A549 (cell line): ENCODE measurements around the gene SCNN1A. TPM values are rescaled to one million over a fixed set of nuclear protein-coding genes. Genes with fewer than 3 reads are reported as not detected.
A peak's percentile ranks its signal among the peaks of the same experiment; 100 is the strongest.

Experiments used
- ATAC-seq, 2 experiments: fragments of 200-7000 bp in 1 of 2; fragments of >200 bp in 1 of 2; cut with Nextera tagmentation in 1 of 2; cut with Tn5 transposase in 1 of 2; 3 replicates each; pipeline versions ENCODE4 v1.8.0 to v1.9.1; 2018 to 2020; ENCODE audit warnings: mild to moderate bottlenecking in 1 of 2, moderate library complexity in 1 of 2
- CTCF ChIA-PET: fragments of 300-600 bp; sonication (Branson Sonifier 250); formaldehyde crosslinking; extraction: SDS; loops from one replicate; lab custom pipeline; 2021; ENCODE audit warnings: antibody characterized with exemption, inconsistent platforms; lab: Yijun Ruan, JAX
- POLR2A ChIA-PET: fragments of 350-600 bp; formaldehyde crosslinking; extraction: SDS; loops from one replicate; lab custom pipeline; 2021; ENCODE audit warnings: antibody characterized with exemption, inconsistent platforms; lab: Yijun Ruan, JAX
- DNase-seq, 2 experiments: peaks; one replicate each; pipeline versions ENCODE4 v3.0.0 to v3.0.0-alpha.2; 2011 to 2016; ENCODE audit warnings: low read depth in 1 of 2, low spot score in 1 of 2
- FAIRE-seq: peaks from 2 replicates; lab custom pipeline; 2011; peaks lifted over from hg19 to GRCh38; lab: Jason Lieb, UNC
- H3K27ac ChIP-seq, 2 experiments: fragments of >200 bp; sonication (Bioruptor Twin); formaldehyde crosslinking; 3 replicates each; pipeline ENCODE4 v1.5.1; 2016 to 2017
- H3K4me1 ChIP-seq: fragments of >200 bp; sonication (Bioruptor Twin); formaldehyde crosslinking; 3 replicates; pipeline ENCODE4 v1.6.1; 2016
- H3K4me2 ChIP-seq: fragments of >200 bp; sonication (Bioruptor Twin); formaldehyde crosslinking; 3 replicates; pipeline ENCODE4 v1.6.1; 2016
- H3K4me3 ChIP-seq: fragments of >200 bp; sonication (Bioruptor Twin); formaldehyde crosslinking; 3 replicates; pipeline ENCODE4 v1.5.1; 2016
- H3K9me3 ChIP-seq: fragments of >200 bp; sonication (Bioruptor Twin); formaldehyde crosslinking; 3 replicates; pipeline ENCODE4 v1.6.1; 2016
- BHLHE40 ChIP-seq: IDR thresholded peaks from 2 replicates; pipeline ENCODE4 v1.6.1; 2012; ENCODE audit warnings: low read depth, low read length, inconsistent platforms
- CBX2 ChIP-seq: fragments of 200-600 bp; sonication (generic); IDR thresholded peaks from 2 replicates; pipeline ENCODE4 v1.6.1; 2016; ENCODE audit warnings: low read depth, mild to moderate bottlenecking, borderline replicate concordance
- ESRRA ChIP-seq: fragments of 150-350 bp; IDR thresholded peaks from 2 replicates; pipeline ENCODE4 v1.6.1; 2014; ENCODE audit warnings: mild to moderate bottlenecking, low read length, borderline replicate concordance
- GATA3 ChIP-seq: IDR thresholded peaks from 2 replicates; pipeline ENCODE4 v1.6.1; 2012; ENCODE audit warnings: borderline replicate concordance
- HOXA7 ChIP-seq: fragments of 250-450 bp; sonication (Bioruptor Pico); IDR thresholded peaks from 2 replicates; pipeline ENCODE4 v1.5.0; 2020; ENCODE audit warnings: mild to moderate bottlenecking, moderate library complexity
- HOXB13 ChIP-seq: fragments of 250-450 bp; sonication (Bioruptor Pico); IDR thresholded peaks from 2 replicates; pipeline ENCODE4 v1.5.0; 2020; ENCODE audit warnings: low read depth, mild to moderate bottlenecking, moderate library complexity
- JUN ChIP-seq, 2 experiments: fragments of >200 bp; sonication (Bioruptor Twin); formaldehyde crosslinking; IDR thresholded peaks; 2 replicates in 1 of 2; 3 replicates in 1 of 2; pipeline ENCODE4 v1.6.1; 2016 to 2017
- POLR2A ChIP-seq: IDR thresholded peaks from 2 replicates; pipeline ENCODE4 v1.6.1; 2012; ENCODE audit warnings: mild to moderate bottlenecking, low read length
- RAD21 ChIP-seq, 2 experiments: fragments of >200 bp in 1 of 2; sonication (Bioruptor Twin) in 1 of 2; formaldehyde crosslinking in 1 of 2; IDR thresholded peaks in 1 of 2; conservative IDR thresholded peaks in 1 of 2; 2 replicates in 1 of 2; 3 replicates in 1 of 2; pipeline ENCODE4 v1.6.1; 2012 to 2018; ENCODE audit warnings: inconsistent platforms in 1 of 2
- RCOR1 ChIP-seq: fragments of 150-350 bp; IDR thresholded peaks from 2 replicates; pipeline ENCODE4 v1.6.1; 2014; ENCODE audit warnings: antibody characterized with exemption, low read length, low read depth
- TFCP2L1 ChIP-seq: fragments of 250-450 bp; sonication (Bioruptor Pico); IDR thresholded peaks from 2 replicates; pipeline ENCODE4 v1.5.0; 2021; ENCODE audit warnings: mild to moderate bottlenecking
- ZFP36 ChIP-seq: fragments of 450-650 bp; IDR thresholded peaks from 2 replicates; pipeline ENCODE4 v1.6.1; 2014; ENCODE audit warnings: borderline replicate concordance; ENCODE audit not compliant: partially characterized antibody
- ZNF302 ChIP-seq: fragments of 250-450 bp; sonication (Bioruptor Pico); IDR thresholded peaks from 2 replicates; pipeline ENCODE4 v1.9.0; 2021; ENCODE audit warnings: inconsistent platforms, mild to moderate bottlenecking, moderate library complexity
- WGBS: methylation state at CpG from one replicate; pipeline ENCODE4 v1.1.6; 2017; ENCODE audit errors: missing lambda C conversion rate; 5-methylcytosine and 5-hydroxymethylcytosine counted together
- polyA plus RNA-seq, 4 experiments: library from polyadenylated mRNA; depleted of rRNA in 3 of 4; stranded (reverse); fragments of >200 nt; fragmentation: RNase III in 1 of 4; extraction: RNeasy Plus Mini Kit Qiagen cat#74134 plus additional on column Dnase treatment in 1 of 4; gene quantifications; 2 replicates in 3 of 4; 3 replicates in 1 of 4; pipeline ENCODE4 v1.2.3, GENCODE V29; 2011 to 2017
- TF ChIP-seq, protein P1 (sequence below): fragments of >200 bp; sonication (Bioruptor Twin); formaldehyde crosslinking; IDR thresholded peaks from 3 replicates; pipeline ENCODE4 v1.5.1; 2016
- TF ChIP-seq, protein P2 (sequence below): IDR thresholded peaks from 2 replicates; pipeline ENCODE4 v1.6.1; 2012; ENCODE audit warnings: low read depth, borderline replicate concordance
- TF ChIP-seq, protein P3 (sequence below): fragments of 200-600 bp; sonication (generic); IDR thresholded peaks from 2 replicates; pipeline ENCODE4 v1.6.1; 2016; ENCODE audit warnings: antibody characterized with exemption, mild to moderate bottlenecking, moderate library complexity
- TF ChIP-seq, protein P4 (sequence below): fragments of >200 bp; sonication (Bioruptor Twin); formaldehyde crosslinking; IDR thresholded peaks from 3 replicates; pipeline ENCODE4 v1.6.1; 2016
- TF ChIP-seq, protein P5 (sequence below): IDR thresholded peaks from 2 replicates; pipeline ENCODE4 v1.6.1; 2012
- TF ChIP-seq, protein P6 (sequence below): IDR thresholded peaks from 2 replicates; pipeline ENCODE4 v1.6.1; 2012

The SCNN1A gene
- polyA plus RNA-seq, 2 of the 4 experiments (the other 2 are of a cell fraction), result 6.0 to 7.0 TPM

DNA sequence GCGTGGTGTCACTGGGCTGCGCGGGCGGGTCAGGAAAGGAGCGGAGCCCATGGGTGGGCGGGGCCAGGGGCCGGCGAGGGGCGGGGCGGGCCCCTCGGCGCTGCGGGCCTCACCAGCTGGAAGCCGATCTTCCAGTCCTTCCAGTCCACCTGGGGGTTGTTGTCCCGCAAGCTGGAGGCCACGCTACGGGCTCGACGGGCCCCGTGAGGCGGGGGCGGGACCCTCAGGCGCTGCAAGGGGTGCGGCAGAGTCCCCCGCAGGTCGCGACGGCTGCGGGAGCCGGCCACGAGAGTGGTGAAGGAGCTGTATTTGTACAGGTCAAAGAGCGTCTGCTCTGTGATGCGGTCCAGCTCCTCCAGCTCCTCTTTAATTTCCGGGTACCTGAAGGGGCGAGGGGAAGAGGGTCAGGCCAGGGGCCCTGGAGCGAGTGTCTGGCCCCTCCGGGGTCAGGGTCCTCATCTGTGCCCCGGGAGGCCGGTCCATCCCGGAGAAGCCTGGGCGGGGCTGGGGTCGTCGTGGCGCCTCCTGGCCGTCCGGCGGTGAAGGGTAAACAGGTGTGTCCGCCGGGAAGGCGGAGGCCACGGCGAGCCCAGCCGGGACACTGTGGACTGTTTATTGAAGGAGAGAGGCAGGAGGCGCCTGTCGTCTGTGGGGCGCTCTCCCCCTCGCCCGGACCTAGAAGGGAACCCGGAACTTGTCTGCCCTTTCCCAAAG is 11.9 kb downstream of the SCNN1A start:
- Histone ChIP-seq H3K4me3 (peak overlapping the region; percentile 65), H3K4me1 (peaks cover 54% of the 10 kb centered on the region), H3K27ac (peak overlapping the region; percentile 98), H3K4me2 (peak overlapping the region; percentile 75)
- peak; percentile 90 to 97 for DNase-seq
- POLR2A ChIA-PET, result interaction anchor here (0.8 to 3.5 kb wide), 15 partner anchors 8 to 171 kb away, joined by 3 to 76 read pairs (median 11); partner anchors contain the start of genes GAPDH, LTBR, TNFRSF1A and VAMP1
- no peak for FAIRE-seq
- CTCF ChIA-PET, result interaction anchor here (0.6 to 24.7 kb wide), 10 partner anchors 8 to 175 kb away, joined by 3 to 705 read pairs (median 6); partner anchors contain the start of genes LTBR and TNFRSF1A
- WGBS, result under 1% methylated on average over 30 of the region's 59 CpGs
- TF ChIP-seq ZNF302 (CRISPR knock-in tag) (no peak), JUN (IDR thresholded peaks at IDR 0.05) (peak; percentile 75 to 91; a peak in 4 of 5 replicates), ZFP36 (no peak), HOXB13 (no peak), TFCP2L1 (CRISPR knock-in tag) (peak; percentile 40; the same call in 1 of the 2 replicates), RAD21 (conservative IDR thresholded peaks at IDR 0.05 in 1 of 2, IDR thresholded peaks at IDR 0.05 in 1 of 2) (peak; percentile 5 to 7; a peak in 2 of 5 replicates), RCOR1 (no peak), HOXA7 (CRISPR knock-in tag) (no peak), GATA3 (0 out of 2 replicates have a peak, but pooled peaks have one; percentile 21), ESRRA (peak; percentile 83; the same call in 1 of the 2 replicates), BHLHE40 (no peak), CBX2 (no peak), POLR2A (peak; percentile 77)
- TF ChIP-seq, protein P1, sequence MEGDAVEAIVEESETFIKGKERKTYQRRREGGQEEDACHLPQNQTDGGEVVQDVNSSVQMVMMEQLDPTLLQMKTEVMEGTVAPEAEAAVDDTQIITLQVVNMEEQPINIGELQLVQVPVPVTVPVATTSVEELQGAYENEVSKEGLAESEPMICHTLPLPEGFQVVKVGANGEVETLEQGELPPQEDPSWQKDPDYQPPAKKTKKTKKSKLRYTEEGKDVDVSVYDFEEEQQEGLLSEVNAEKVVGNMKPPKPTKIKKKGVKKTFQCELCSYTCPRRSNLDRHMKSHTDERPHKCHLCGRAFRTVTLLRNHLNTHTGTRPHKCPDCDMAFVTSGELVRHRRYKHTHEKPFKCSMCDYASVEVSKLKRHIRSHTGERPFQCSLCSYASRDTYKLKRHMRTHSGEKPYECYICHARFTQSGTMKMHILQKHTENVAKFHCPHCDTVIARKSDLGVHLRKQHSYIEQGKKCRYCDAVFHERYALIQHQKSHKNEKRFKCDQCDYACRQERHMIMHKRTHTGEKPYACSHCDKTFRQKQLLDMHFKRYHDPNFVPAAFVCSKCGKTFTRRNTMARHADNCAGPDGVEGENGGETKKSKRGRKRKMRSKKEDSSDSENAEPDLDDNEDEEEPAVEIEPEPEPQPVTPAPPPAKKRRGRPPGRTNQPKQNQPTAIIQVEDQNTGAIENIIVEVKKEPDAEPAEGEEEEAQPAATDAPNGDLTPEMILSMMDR, result peak; percentile 18; the same call in 1 of the 3 replicates
- TF ChIP-seq, protein P2, sequence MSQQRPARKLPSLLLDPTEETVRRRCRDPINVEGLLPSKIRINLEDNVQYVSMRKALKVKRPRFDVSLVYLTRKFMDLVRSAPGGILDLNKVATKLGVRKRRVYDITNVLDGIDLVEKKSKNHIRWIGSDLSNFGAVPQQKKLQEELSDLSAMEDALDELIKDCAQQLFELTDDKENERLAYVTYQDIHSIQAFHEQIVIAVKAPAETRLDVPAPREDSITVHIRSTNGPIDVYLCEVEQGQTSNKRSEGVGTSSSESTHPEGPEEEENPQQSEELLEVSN, result peak; percentile 41; the same call in 1 of the 2 replicates
- TF ChIP-seq, protein P3, sequence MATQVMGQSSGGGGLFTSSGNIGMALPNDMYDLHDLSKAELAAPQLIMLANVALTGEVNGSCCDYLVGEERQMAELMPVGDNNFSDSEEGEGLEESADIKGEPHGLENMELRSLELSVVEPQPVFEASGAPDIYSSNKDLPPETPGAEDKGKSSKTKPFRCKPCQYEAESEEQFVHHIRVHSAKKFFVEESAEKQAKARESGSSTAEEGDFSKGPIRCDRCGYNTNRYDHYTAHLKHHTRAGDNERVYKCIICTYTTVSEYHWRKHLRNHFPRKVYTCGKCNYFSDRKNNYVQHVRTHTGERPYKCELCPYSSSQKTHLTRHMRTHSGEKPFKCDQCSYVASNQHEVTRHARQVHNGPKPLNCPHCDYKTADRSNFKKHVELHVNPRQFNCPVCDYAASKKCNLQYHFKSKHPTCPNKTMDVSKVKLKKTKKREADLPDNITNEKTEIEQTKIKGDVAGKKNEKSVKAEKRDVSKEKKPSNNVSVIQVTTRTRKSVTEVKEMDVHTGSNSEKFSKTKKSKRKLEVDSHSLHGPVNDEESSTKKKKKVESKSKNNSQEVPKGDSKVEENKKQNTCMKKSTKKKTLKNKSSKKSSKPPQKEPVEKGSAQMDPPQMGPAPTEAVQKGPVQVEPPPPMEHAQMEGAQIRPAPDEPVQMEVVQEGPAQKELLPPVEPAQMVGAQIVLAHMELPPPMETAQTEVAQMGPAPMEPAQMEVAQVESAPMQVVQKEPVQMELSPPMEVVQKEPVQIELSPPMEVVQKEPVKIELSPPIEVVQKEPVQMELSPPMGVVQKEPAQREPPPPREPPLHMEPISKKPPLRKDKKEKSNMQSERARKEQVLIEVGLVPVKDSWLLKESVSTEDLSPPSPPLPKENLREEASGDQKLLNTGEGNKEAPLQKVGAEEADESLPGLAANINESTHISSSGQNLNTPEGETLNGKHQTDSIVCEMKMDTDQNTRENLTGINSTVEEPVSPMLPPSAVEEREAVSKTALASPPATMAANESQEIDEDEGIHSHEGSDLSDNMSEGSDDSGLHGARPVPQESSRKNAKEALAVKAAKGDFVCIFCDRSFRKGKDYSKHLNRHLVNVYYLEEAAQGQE, result peak; percentile 37; the same call in 1 of the 2 replicates
- TF ChIP-seq, protein P4, sequence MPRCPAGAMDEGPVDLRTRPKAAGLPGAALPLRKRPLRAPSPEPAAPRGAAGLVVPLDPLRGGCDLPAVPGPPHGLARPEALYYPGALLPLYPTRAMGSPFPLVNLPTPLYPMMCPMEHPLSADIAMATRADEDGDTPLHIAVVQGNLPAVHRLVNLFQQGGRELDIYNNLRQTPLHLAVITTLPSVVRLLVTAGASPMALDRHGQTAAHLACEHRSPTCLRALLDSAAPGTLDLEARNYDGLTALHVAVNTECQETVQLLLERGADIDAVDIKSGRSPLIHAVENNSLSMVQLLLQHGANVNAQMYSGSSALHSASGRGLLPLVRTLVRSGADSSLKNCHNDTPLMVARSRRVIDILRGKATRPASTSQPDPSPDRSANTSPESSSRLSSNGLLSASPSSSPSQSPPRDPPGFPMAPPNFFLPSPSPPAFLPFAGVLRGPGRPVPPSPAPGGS, result peak; percentile 89
- TF ChIP-seq, protein P5, sequence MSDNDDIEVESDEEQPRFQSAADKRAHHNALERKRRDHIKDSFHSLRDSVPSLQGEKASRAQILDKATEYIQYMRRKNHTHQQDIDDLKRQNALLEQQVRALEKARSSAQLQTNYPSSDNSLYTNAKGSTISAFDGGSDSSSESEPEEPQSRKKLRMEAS, result peak; percentile 63
- TF ChIP-seq, protein P6, sequence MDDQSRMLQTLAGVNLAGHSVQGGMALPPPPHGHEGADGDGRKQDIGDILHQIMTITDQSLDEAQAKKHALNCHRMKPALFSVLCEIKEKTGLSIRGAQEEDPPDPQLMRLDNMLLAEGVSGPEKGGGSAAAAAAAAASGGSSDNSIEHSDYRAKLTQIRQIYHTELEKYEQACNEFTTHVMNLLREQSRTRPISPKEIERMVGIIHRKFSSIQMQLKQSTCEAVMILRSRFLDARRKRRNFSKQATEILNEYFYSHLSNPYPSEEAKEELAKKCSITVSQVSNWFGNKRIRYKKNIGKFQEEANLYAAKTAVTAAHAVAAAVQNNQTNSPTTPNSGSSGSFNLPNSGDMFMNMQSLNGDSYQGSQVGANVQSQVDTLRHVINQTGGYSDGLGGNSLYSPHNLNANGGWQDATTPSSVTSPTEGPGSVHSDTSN, result peak; percentile 48
- TF ChIP-seq, all 56 proteins: peak for 12
- no peaks in the 10 kb centered on the region for H3K9me3 ChIP-seq
- ATAC-seq, result peak; percentile 80 to 81
